ENCODE measurements around the gene DMAP1. TPM values are rescaled to one million over a fixed set of nuclear protein-coding genes. Genes with fewer than 3 reads are reported as not detected.

Gene DMAP1
- total and polyA plus RNA-seq, 12 donors, result 62.4 to 229 (median 87.8) TPM

GRCh38 chr1:44233593-44233992 is 20.3 kb downstream of the DMAP1 start:
- TF ChIP-seq POLR2A (IDR thresholded peaks at IDR 0.05) (no peak), CTCF (IDR thresholded peaks at IDR 0.05) (no peak)

GRCh38 chr1:44235808-44236207 is 22.5 kb downstream of the DMAP1 start:
- no peak overlapping the region for H3K4me3 ChIP-seq
- no peaks in the 10 kb centered on the region for H3K36me3 ChIP-seq (replicated peaks in 1 of 2)
- 96 to 97% (median 97%) methylated on average over 5 of the region's 5 CpGs for WGBS, 4 donors
- H3K9me3 ChIP-seq (replicated peaks in 1 of 3), result no peaks in the 10 kb centered on the region
- H3K27ac ChIP-seq, result no peak overlapping the region
- H3K4me1 ChIP-seq (replicated peaks in 1 of 2), result peaks cover 0 to 24% of the 10 kb centered on the region in 2 donors
- no peak for DNase-seq
- no peak for TF ChIP-seq POLR2A (IDR thresholded peaks at IDR 0.05)
- TF ChIP-seq CTCF (IDR thresholded peaks at IDR 0.05), result no peak
- no peaks in the 10 kb centered on the region for H3K27me3 ChIP-seq
- intact Hi-C loops (cut with DNase I), result no loop called here

More at GRCh38 chr1:44233593-44233992, 20.3 kb downstream of the DMAP1 start:
- no peaks in the 10 kb centered on the region for H3K9me3 ChIP-seq (replicated peaks in 1 of 3)
- H3K27ac ChIP-seq, result no peak overlapping the region
- DNase-seq, result no peak
- H3K27me3 ChIP-seq, result no peaks in the 10 kb centered on the region
- H3K4me1 ChIP-seq (replicated peaks in 1 of 2), result peaks cover 0 to 11% of the 10 kb centered on the region in 2 donors
- no peaks in the 10 kb centered on the region for H3K36me3 ChIP-seq (replicated peaks in 1 of 2)
- WGBS, 4 donors, result 96 to 100% (median 99%) methylated on average over 1 of the region's 1 CpG
- intact Hi-C loops (cut with DNase I), result no loop called here
- no peak overlapping the region for H3K4me3 ChIP-seq

- TF ChIP-seq POLR2A (IDR thresholded peaks at IDR 0.05), result no peak
- no peak for TF ChIP-seq CTCF (IDR thresholded peaks at IDR 0.05)
- intact Hi-C loops (cut with DNase I), result no loop called here
- 87 to 97% (median 95%) methylated on average over 6 to 8 of the region's 8 CpGs for WGBS, 4 donors
- H3K36me3 ChIP-seq (replicated peaks in 1 of 2), result no peaks in the 10 kb centered on the region
- no peak overlapping the region for H3K27ac ChIP-seq
- no peak overlapping the region for H3K4me3 ChIP-seq
- peaks cover 0 to 24% of the 10 kb centered on the region in 2 donors for H3K4me1 ChIP-seq (replicated peaks in 1 of 2)
- H3K9me3 ChIP-seq (replicated peaks in 1 of 3), result no peaks in the 10 kb centered on the region
- DNase-seq, result no peak
- no peaks in the 10 kb centered on the region for H3K27me3 ChIP-seq
Measured at GRCh38 chr1:44236490-44237272, 23.4 kb downstream of the DMAP1 start.

GRCh38 chr1:44237721-44238457 is 24.6 kb downstream of the DMAP1 start:
- intact Hi-C loops (cut with DNase I), result no loop called here
- Histone ChIP-seq H3K4me1 (replicated peaks in 1 of 2) (peaks cover 0 to 24% of the 10 kb centered on the region in 2 donors), H3K9me3 (replicated peaks in 1 of 3) (no peaks in the 10 kb centered on the region), H3K4me3 (no peak overlapping the region), H3K27me3 (no peaks in the 10 kb centered on the region), H3K36me3 (replicated peaks in 1 of 2) (no peaks in the 10 kb centered on the region), H3K27ac (peak overlapping the region in 2 of 5 donors; percentile 77 to 87)
- TF ChIP-seq POLR2A (IDR thresholded peaks at IDR 0.05) (no peak), CTCF (IDR thresholded peaks at IDR 0.05) (peak; percentile 9 to 62 (median 48))
- DNase-seq, result peak in 5 of 7 donors; percentile 49 to 85 (median 58)
- 41 to 69% (median 45%) methylated on average over 17 to 33 of the region's 33 CpGs for WGBS, 4 donors
